Measurements from ENCODE around the gene ARL5B. TPM values are rescaled to one million over a fixed set of nuclear protein-coding genes. Genes with fewer than 3 reads are reported as not detected.

The ARL5B gene
- total RNA-seq, 1 donor from 2014 or later = 22.9 TPM

DNA sequence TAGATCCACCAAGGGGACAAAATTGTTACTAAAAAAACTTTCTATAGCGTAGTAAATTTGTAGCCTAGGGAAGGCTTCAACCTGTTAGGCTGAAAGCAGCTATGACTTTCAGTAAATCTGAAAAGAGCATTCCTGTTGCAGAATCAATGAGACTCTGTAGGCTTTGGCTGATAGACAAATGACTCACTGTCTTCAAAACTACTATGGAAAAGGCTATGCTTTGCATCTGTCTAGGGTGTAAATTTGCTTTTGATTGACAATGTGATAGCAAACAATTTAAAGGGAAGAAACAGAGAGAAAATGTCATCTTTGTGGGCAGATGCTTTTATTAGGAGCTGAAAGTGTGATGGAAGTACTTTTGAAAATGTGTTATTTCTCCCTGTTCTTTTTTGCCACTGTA lies 60.6 kb downstream of the ARL5B start:
- TF ChIP-seq, protein P1, sequence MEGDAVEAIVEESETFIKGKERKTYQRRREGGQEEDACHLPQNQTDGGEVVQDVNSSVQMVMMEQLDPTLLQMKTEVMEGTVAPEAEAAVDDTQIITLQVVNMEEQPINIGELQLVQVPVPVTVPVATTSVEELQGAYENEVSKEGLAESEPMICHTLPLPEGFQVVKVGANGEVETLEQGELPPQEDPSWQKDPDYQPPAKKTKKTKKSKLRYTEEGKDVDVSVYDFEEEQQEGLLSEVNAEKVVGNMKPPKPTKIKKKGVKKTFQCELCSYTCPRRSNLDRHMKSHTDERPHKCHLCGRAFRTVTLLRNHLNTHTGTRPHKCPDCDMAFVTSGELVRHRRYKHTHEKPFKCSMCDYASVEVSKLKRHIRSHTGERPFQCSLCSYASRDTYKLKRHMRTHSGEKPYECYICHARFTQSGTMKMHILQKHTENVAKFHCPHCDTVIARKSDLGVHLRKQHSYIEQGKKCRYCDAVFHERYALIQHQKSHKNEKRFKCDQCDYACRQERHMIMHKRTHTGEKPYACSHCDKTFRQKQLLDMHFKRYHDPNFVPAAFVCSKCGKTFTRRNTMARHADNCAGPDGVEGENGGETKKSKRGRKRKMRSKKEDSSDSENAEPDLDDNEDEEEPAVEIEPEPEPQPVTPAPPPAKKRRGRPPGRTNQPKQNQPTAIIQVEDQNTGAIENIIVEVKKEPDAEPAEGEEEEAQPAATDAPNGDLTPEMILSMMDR (IDR thresholded peaks at IDR 0.05; ENCODE audit: unreplicated experiment) = no peak
- no peaks in the 10 kb centered on the region for H3K4me1 Mint-ChIP-seq (ENCODE audit: unreplicated experiment)
- no peaks in the 10 kb centered on the region for H3K9me3 Mint-ChIP-seq (ENCODE audit: unreplicated experiment)
- no peaks in the 10 kb centered on the region for H3K36me3 Mint-ChIP-seq (ENCODE audit: low read depth, unreplicated experiment)
- no peak overlapping the region for H3K4me3 Mint-ChIP-seq (ENCODE audit: unreplicated experiment)
- no peak overlapping the region for H3K27ac Mint-ChIP-seq (ENCODE audit: unreplicated experiment)
- H3K27me3 Mint-ChIP-seq (ENCODE audit: unreplicated experiment) = no peaks in the 10 kb centered on the region
- no peak for DNase-seq (ENCODE audit: low spot score)

GRCh38 chr10:18721067-18721466 lies 61.8 kb downstream of the ARL5B start:
- TF ChIP-seq, protein P1 (IDR thresholded peaks at IDR 0.05; ENCODE audit: unreplicated experiment) = no peak
- H3K4me1 Mint-ChIP-seq (ENCODE audit: unreplicated experiment) = no peaks in the 10 kb centered on the region
- no peaks in the 10 kb centered on the region for H3K27me3 Mint-ChIP-seq (ENCODE audit: unreplicated experiment)
- no peaks in the 10 kb centered on the region for H3K36me3 Mint-ChIP-seq (ENCODE audit: low read depth, unreplicated experiment)
- H3K9me3 Mint-ChIP-seq (ENCODE audit: unreplicated experiment) = no peaks in the 10 kb centered on the region
- H3K4me3 Mint-ChIP-seq (ENCODE audit: unreplicated experiment) = no peak overlapping the region
- H3K27ac Mint-ChIP-seq (ENCODE audit: unreplicated experiment) = no peak overlapping the region
- DNase-seq (ENCODE audit: low spot score) = no peak

- no peak for DNase-seq (ENCODE audit: low spot score)
- no peak overlapping the region for H3K4me3 Mint-ChIP-seq (ENCODE audit: unreplicated experiment)
- no peaks in the 10 kb centered on the region for H3K27me3 Mint-ChIP-seq (ENCODE audit: unreplicated experiment)
- H3K4me1 Mint-ChIP-seq (ENCODE audit: unreplicated experiment) = no peaks in the 10 kb centered on the region
- H3K36me3 Mint-ChIP-seq (ENCODE audit: low read depth, unreplicated experiment) = no peaks in the 10 kb centered on the region
- TF ChIP-seq, protein P1 (IDR thresholded peaks at IDR 0.05; ENCODE audit: unreplicated experiment) = no peak
- no peaks in the 10 kb centered on the region for H3K9me3 Mint-ChIP-seq (ENCODE audit: unreplicated experiment)
- no peak overlapping the region for H3K27ac Mint-ChIP-seq (ENCODE audit: unreplicated experiment)
These were observed 64.6 kb downstream of the ARL5B start for GRCh38 chr10:18723801-18724200.

Other genes starting within 250 kb of the ARL5B start
- 11.6 TPM for gene NSUN6, start 7.8 kb upstream of the ARL5B start, total RNA-seq (ENCODE audit: unreplicated experiment)